SH-SY5Y (cell line): ENCODE measurements around the gene ABLIM2.

Experiments used
- GATA2 ChIP-seq: IDR thresholded peaks from 2 replicates; pipeline ENCODE4 v1.6.1; 2011; ENCODE audit warnings: mild to moderate bottlenecking, low read depth, low read length
- GATA3 ChIP-seq: IDR thresholded peaks from 2 replicates; pipeline ENCODE4 v1.6.1; 2011; ENCODE audit warnings: low read depth, mild to moderate bottlenecking, low read length, moderate library complexity

DNA sequence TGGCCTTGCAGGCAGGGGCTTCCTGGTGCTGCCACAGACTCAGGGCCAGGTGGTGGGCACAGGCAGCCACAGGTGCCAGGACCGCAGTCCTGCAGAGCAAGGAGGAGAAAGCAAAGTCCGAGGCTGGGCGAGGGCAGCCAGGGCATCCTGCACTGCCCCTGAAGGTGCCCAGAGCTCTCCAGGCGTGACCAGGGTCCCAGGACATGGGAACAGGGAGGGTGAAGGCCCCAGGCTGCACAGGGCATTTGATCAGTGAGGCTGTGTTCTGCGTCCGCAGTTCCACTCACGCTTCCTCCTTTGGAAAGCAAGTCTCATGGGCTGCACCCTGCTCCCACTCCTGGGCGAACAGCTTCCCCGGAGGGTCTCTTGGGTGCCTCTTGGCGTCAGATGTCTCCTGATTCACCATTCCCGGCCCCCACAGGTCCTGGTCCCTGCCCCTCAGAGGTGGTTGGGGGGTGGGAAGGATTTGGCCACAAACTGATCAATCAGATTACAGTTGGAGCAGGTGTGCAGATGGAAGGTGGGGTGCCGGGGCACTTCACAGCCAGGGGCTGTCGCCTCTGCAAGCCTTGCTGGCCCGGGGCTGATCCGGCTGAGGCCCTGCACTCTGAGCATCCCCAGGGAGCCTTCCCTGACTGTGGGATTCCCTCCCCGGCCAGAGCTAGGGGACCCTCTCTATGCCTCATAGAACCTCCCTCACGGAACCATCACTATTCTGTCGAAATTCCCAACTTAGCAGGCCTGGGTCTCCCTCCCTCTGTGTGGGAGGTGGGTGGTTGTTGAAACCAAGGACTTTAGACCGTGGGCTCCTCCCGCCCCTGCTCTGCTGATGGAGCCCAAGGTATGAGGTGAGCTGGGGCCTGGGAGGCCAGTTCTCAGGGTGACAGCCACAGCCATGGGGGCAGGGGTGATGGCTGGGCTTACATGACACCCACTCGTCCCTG is 43.8 kb upstream of the ABLIM2 start:
- TF ChIP-seq GATA3 = no peak
- TF ChIP-seq GATA2 = no peak
